ENCODE results near the gene KMT2C. TPM values are rescaled to one million over a fixed set of nuclear protein-coding genes. Genes with fewer than 3 reads are reported as not detected.

KMT2C gene
- total RNA-seq, 4 donors from 2014 or later, result 77.4 to 174 (median 114) TPM

DNA sequence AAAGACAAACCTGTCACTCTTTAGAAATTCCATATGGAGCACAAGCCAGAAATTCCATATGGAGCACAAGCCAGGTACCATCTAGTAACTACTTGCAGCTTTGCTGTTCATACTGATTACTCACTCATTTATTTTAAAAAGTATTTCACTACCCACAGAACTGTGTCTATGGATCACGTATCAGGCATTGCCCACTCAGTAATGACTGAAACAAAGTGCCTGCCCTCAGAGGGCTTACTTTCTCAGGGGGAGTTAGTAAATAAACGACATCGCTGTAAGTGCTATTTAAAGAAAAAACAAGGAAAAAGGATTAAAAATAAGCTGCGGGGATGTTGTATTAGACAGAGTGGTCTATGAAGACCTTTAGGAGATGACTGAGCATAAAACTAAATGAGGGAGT lies 239.4 kb downstream of the KMT2C start:
- WGBS, 2 donors, result 98 to 99% methylated on average over 4 of the region's 4 CpGs
- Histone ChIP-seq H3K9me3 (no peaks in the 10 kb centered on the region), H3K4me3 (replicated peaks in 1 of 3) (no peak overlapping the region), H3K27me3 (no peaks in the 10 kb centered on the region), H3K27ac (no peak overlapping the region), H3K36me3 (peaks cover 26 to 32% of the 10 kb centered on the region in 2 donors), H3K4me1 (no peaks in the 10 kb centered on the region)
- intact Hi-C loops (cut with DNase I), result no loop called here
- TF ChIP-seq, protein P1, sequence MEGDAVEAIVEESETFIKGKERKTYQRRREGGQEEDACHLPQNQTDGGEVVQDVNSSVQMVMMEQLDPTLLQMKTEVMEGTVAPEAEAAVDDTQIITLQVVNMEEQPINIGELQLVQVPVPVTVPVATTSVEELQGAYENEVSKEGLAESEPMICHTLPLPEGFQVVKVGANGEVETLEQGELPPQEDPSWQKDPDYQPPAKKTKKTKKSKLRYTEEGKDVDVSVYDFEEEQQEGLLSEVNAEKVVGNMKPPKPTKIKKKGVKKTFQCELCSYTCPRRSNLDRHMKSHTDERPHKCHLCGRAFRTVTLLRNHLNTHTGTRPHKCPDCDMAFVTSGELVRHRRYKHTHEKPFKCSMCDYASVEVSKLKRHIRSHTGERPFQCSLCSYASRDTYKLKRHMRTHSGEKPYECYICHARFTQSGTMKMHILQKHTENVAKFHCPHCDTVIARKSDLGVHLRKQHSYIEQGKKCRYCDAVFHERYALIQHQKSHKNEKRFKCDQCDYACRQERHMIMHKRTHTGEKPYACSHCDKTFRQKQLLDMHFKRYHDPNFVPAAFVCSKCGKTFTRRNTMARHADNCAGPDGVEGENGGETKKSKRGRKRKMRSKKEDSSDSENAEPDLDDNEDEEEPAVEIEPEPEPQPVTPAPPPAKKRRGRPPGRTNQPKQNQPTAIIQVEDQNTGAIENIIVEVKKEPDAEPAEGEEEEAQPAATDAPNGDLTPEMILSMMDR (IDR thresholded peaks at IDR 0.05), result no peak
- TF ChIP-seq POLR2A (IDR thresholded peaks at IDR 0.05), result no peak
- DNase-seq, result no peak

DNA sequence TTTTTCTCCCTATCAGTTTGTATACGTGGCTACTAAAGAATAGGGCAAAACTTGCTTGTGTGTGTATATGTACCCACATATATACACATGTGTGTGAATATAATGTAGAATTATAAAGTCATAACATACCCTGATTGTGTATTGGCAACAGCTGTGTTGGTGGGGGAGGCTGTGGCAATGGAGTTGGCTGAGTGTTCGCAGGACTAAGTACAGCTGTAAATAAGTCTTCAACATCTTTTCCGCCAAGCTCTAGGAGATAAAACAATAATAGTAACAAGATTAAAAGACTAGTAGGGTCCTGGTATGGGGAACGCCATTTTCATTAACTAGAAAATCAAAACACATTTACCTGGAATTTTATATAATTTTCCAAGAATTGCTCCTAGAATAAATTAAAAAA lies 241.9 kb downstream of the KMT2C start:
- TF ChIP-seq, protein P1 (IDR thresholded peaks at IDR 0.05), result no peak
- no peak for TF ChIP-seq POLR2A (IDR thresholded peaks at IDR 0.05)
- intact Hi-C loops (cut with DNase I), result no loop called here
- peaks cover 30 to 32% of the 10 kb centered on the region in 2 donors for H3K36me3 ChIP-seq
- H3K4me1 ChIP-seq, result no peaks in the 10 kb centered on the region
- no peaks in the 10 kb centered on the region for H3K9me3 ChIP-seq
- H3K27me3 ChIP-seq, result no peaks in the 10 kb centered on the region
- DNase-seq, result no peak
- 95 to 99% methylated on average over 4 of the region's 4 CpGs for WGBS, 2 donors
- H3K27ac ChIP-seq, result no peak overlapping the region
- H3K4me3 ChIP-seq (replicated peaks in 1 of 3), result no peak overlapping the region

DNA sequence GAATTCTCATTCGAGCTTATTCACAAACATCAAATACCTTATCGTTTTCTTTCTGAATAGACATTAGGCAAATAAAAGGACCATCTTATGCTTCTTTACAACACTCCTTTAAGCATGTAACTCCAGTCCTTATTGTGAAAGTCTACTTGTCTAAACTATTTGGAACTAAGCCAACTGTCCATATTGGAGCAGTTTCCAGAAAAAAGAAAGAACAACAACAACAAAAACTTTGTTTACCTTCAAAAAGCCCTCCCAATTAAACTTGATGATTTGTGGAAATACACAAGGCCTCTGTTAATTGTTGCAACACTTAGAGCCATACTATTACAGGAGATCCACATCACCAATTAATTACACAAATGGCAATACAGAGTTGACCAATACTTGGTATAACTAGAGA lies 246.7 kb downstream of the KMT2C start:
- TF ChIP-seq, protein P1 (IDR thresholded peaks at IDR 0.05), result no peak
- no peak for TF ChIP-seq POLR2A (IDR thresholded peaks at IDR 0.05)
- intact Hi-C loops (cut with DNase I), result no loop called here
- Histone ChIP-seq H3K36me3 (peaks cover 26 to 36% of the 10 kb centered on the region in 2 donors), H3K27ac (no peak overlapping the region), H3K4me1 (no peaks in the 10 kb centered on the region), H3K9me3 (no peaks in the 10 kb centered on the region), H3K27me3 (no peaks in the 10 kb centered on the region), H3K4me3 (replicated peaks in 1 of 3) (no peak overlapping the region)
- no peak for DNase-seq
- WGBS, 2 donors, result 74 to 76% methylated on average over 2 of the region's 2 CpGs

DNA sequence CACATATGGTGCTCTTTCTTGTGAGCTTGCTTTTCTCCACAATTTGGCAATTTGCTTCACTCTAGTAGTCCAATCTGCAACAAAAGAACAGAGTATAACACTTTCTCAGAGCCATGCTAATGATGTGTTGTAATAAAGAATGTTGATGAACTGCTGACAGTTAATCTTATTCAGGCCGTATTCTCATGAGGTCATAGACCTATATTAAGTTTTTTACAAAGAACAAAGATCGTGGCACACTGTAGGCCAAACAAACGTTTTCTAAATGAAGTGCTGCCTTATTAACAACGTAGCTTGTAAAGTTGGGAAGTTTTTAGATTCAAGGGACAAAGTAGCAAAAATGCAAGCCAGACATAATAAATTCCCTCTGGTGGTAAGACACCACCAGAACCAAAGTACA lies 250.2 kb downstream of the KMT2C start:
- peaks cover 24 to 33% of the 10 kb centered on the region in 2 donors for H3K36me3 ChIP-seq
- H3K4me1 ChIP-seq, result no peaks in the 10 kb centered on the region
- whole genome bisulfite sequencing, 2 donors, result 87 to 89% methylated on average over 4 of the region's 4 CpGs
- intact Hi-C loops (cut with DNase I), result no loop called here
- TF ChIP-seq POLR2A (IDR thresholded peaks at IDR 0.05), result no peak
- TF ChIP-seq, protein P1 (IDR thresholded peaks at IDR 0.05), result no peak
- no peaks in the 10 kb centered on the region for H3K27me3 ChIP-seq
- H3K27ac ChIP-seq, result no peak overlapping the region
- H3K4me3 ChIP-seq (replicated peaks in 1 of 3), result no peak overlapping the region
- H3K9me3 ChIP-seq, result no peaks in the 10 kb centered on the region
- DNase-seq, result no peak

DNA sequence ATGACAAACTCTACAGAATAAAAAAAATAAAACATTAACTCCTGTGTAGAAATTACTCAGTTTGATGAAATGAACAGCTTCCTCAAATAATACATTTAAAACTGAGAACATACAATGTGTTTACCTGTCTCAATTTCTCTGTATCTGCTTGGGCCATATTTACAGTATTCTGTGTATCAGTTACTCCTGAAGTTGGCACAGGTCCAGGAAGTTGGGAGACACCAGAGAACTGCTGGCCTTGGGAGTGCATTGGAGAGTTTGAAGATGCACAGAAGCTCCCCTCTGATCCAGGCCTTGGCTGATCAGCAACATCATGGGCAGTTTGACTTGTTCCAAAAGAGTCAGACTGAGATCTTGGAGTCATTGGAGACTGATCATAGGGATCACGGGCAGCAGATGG lies 255.2 kb downstream of the KMT2C start:
- TF ChIP-seq, protein P1 (IDR thresholded peaks at IDR 0.05), result no peak
- TF ChIP-seq POLR2A (IDR thresholded peaks at IDR 0.05), result no peak
- H3K36me3 ChIP-seq, result peaks cover 51 to 57% of the 10 kb centered on the region in 2 donors
- intact Hi-C loops (cut with DNase I), result no loop called here
- H3K4me1 ChIP-seq, result no peaks in the 10 kb centered on the region
- DNase-seq, result no peak
- H3K4me3 ChIP-seq (replicated peaks in 1 of 3), result no peak overlapping the region
- no peaks in the 10 kb centered on the region for H3K9me3 ChIP-seq
- whole genome bisulfite sequencing, 2 donors, result 100% methylated on average over 1 of the region's 1 CpG
- H3K27me3 ChIP-seq, result no peaks in the 10 kb centered on the region
- H3K27ac ChIP-seq, result no peak overlapping the region

Data from thyroid gland (tissue), 4 donors.